AG09319 (cell line): ENCODE measurements around the gene WDR3.
A peak's percentile ranks its signal among the peaks of the same experiment; 100 is the strongest.
"Not testable (repeated sequence)": the region's sequence is repeated elsewhere in the genome, so short reads cannot be mapped to it uniquely, and the experiment has no call there.

Experiments used
- DNase-seq: peaks from one replicate; pipeline ENCODE4 v3.0.0-alpha.2; 2010; ENCODE audit warnings: low read depth; ENCODE audit errors: extremely low read depth
- TF ChIP-seq, protein P1 (sequence below): IDR thresholded peaks from 2 replicates; pipeline ENCODE4 v1.5.1; 2011; ENCODE audit warnings: low read depth, mild to moderate bottlenecking, inconsistent platforms, low read length, moderate library complexity

Gene WDR3

DNA sequence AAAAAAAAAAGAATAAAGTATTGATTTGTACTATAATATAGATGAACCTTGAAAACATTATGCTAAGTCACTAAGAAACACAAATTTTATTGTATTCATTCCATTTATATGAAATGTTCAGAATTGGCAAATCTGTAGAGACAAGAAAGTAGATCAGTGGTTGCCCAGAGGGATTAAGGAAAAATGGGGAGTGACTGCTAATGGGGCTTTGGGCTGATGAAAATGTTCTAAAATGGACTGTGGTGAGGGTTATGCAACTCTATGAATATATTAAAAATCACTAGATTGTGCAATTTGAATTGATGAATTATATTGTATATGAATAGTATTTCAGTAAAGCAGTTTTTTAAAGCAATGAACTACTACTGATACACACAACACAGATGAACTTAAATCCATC, 10.2 kb upstream of the WDR3 start:
- TF ChIP-seq, protein P1, sequence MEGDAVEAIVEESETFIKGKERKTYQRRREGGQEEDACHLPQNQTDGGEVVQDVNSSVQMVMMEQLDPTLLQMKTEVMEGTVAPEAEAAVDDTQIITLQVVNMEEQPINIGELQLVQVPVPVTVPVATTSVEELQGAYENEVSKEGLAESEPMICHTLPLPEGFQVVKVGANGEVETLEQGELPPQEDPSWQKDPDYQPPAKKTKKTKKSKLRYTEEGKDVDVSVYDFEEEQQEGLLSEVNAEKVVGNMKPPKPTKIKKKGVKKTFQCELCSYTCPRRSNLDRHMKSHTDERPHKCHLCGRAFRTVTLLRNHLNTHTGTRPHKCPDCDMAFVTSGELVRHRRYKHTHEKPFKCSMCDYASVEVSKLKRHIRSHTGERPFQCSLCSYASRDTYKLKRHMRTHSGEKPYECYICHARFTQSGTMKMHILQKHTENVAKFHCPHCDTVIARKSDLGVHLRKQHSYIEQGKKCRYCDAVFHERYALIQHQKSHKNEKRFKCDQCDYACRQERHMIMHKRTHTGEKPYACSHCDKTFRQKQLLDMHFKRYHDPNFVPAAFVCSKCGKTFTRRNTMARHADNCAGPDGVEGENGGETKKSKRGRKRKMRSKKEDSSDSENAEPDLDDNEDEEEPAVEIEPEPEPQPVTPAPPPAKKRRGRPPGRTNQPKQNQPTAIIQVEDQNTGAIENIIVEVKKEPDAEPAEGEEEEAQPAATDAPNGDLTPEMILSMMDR, result no peak
- no peak for DNase-seq

- DNase-seq, result no peak
- TF ChIP-seq, protein P1, result no peak
Measured at GRCh38 chr1:117921991-117922390, 7.5 kb upstream of the WDR3 start.

- DNase-seq, result not testable (repeated sequence)
Measured at GRCh38 chr1:117922717-117923116, 6.8 kb upstream of the WDR3 start.

- DNase-seq, result no peak
- TF ChIP-seq, protein P1, result no peak
Measured at GRCh38 chr1:117925981-117926380, 3.6 kb upstream of the WDR3 start.

GRCh38 chr1:117928881-117929342, 627 bp upstream of the WDR3 start:
- peak; percentile 12 for DNase-seq
- TF ChIP-seq, protein P1, result peak; percentile 42

DNA sequence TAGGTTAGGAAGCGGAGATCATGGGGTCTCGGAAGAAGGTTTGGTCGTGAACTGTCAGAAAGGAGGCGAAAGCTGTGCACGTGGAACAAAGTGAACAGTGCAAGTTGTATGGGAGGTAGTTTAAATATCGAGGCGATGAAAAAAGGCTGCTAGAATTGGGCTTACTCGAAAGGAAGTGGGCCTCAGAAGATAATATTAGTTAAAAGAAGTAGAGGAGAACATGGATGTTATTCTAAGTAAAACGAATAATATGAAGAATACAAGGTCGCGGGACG, 571 bp downstream of the WDR3 start:
- TF ChIP-seq, protein P1, result no peak
- no peak for DNase-seq

DNA sequence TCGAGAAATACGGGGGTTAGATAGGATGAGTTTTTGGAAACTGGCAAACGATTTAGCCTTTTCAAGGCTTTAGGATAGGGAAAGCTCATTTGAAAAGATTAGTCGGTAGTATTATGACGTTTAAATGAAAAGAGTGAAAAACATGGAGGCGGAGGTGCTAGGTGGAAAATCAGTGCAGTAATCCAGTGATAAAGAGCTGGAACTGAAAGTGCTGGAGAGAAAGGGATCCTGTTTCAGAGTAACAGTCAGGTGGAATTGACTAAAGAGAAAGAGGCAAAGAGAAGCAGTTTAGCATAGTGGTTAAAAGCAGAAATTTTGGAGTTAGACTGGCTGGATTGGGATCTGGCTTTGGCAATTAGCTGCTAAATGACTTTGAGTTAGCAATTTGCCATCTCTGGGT, 945 bp downstream of the WDR3 start:
- no peak for DNase-seq
- TF ChIP-seq, protein P1, result no peak

DNA sequence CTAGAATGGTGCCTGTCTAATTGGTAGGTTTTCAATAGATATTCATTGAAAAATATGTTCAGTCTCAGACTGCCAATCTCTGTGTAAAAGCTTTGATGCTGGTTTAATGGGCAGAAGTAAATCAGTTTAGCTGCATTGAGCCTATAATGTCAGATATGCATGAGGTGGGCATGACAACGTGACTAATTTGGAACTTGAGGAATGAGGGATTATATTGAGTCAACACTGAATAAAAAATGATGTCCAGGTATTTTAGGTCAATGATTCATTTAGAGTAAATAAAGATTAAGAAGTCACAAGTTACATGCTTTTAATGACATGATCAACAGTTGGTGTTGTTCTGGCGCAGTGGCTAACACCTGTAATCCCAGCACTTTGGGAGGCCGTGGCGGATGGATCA, 3.0 kb downstream of the WDR3 start:
- DNase-seq, result no peak

More for the DNA sequence above, 3.0 kb downstream of the WDR3 start:
- TF ChIP-seq, protein P1, result no peak
